Measurements from ENCODE around the gene TEKTIP1.

- TF ChIP-seq POLR2AphosphoS5 (IDR thresholded peaks at IDR 0.05; ENCODE audit: low read depth, low read length): no peak; the same call in 1 of the 2 replicates
- TF ChIP-seq SIN3A (IDR thresholded peaks at IDR 0.05; ENCODE audit: borderline replicate concordance, insufficient read depth, low read length): no peak
- TF ChIP-seq TAF1 (IDR thresholded peaks at IDR 0.05; ENCODE audit: borderline replicate concordance, insufficient read depth, low read length): no peak
- 0 out of 4 replicates have a peak, but pooled peaks of 1 of the 2 experiments have one; percentile 15 for TF ChIP-seq REST (IDR thresholded peaks at IDR 0.05; ENCODE audit: insufficient read depth in 1 of 2, low read depth in 2 of 2, low read length in 2 of 2)
- no peak for TF ChIP-seq FOXP2 (optimal IDR thresholded peaks at IDR 0.05; ENCODE audit: borderline replicate concordance, extremely low read depth, extremely low read length, insufficient read depth)
Observed at GRCh38 chr19:3545669-3546034, 6.7 kb downstream of the TEKTIP1 start.

Data from PFSK-1 (cell line).